NCI-H1105 (cell line): ENCODE results near the gene NLGN1.

Experiments
- DNase-seq: peaks from one replicate; lab custom pipeline; 2025; lab: John Stamatoyannopoulos, UW

Gene NLGN1

DNA sequence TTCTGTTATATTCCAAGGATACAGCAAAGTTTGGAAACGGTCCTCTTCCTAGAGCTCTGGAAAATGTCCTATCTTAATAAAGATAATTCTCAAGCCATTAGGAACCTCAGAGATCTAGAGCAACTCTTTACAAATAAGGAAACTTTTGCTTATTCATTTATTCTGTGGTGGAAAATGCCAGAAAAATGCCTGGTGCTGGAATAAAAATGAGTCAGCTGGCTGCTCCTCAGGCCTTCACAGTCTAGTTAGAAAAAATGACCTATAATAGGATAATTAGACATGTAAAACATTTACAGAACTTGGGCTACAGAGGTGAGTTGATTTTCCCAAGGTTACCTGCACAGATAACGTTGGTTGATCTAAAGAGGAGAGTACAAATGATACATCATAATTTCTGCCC lies 372.5 kb downstream of the NLGN1 start:
- DNase-seq, result no peak

- no peak for DNase-seq
Measured at GRCh38 chr3:173770796-173771573, 373.4 kb downstream of the NLGN1 start.

DNA sequence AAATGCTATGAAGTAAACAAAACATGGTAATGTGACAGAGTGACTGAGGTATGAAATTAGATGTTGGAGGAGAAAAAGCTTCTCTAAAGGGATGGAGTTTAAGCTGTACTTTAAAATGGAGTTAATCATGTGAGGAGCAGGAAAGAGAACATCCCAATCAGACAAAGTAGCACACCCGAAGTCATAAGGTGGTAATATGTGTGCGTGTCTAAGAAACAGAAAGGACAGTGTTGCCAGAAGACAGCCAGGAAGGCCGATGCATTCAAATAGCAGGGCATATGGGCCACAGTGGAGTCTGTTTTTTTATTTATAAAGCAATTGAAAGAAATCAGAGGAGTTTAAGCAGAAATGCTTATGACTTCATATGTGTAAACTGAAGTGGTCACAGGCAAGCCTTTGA lies 376.3 kb downstream of the NLGN1 start:
- no peak for DNase-seq

GRCh38 chr3:173774294-173774693 lies 376.8 kb downstream of the NLGN1 start:
- DNase-seq, result no peak

DNA sequence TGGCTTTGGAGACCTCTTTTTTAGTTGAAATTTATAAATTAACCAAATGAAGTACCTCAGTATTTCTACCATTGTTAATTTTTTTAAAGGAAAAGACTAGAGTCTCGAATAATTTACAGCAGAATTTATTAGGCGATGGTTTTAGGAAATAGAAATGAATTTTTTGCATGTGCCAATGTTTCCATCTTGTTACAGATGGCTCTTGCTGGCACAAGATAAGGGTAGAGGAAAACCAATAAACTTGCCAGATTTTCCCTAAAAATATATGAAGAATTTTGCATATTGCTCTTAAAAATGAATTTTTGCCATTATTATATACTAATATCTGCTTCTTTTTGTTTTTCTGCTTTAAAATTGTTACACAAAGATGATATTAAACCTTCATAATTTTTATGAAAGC lies 380.7 kb downstream of the NLGN1 start:
- DNase-seq, result no peak

DNA sequence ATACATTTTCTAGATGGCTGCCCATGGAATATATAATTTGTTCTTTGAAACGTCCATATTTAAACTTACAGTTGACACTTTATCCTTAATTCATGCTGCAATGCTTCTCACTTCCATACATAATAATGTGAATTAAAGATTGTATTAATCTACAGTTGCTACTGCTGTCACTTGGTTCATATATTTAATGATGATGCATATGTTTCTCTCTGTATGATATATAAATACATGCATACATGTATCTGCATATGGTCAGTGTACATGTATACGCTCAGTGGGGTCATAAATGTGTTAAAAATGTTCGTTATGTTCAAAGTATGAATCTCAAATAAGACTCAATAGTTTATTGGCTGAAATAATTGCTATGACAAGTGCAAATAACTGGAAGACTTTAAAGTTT lies 382.5 kb downstream of the NLGN1 start:
- no peak for DNase-seq

- DNase-seq, result no peak
Measured at GRCh38 chr3:173785004-173785403, 387.5 kb downstream of the NLGN1 start.

GRCh38 chr3:173789530-173790162 lies 392.1 kb downstream of the NLGN1 start:
- DNase-seq, result no peak

GRCh38 chr3:173793963-173794362 lies 396.4 kb downstream of the NLGN1 start:
- DNase-seq, result no peak

DNA sequence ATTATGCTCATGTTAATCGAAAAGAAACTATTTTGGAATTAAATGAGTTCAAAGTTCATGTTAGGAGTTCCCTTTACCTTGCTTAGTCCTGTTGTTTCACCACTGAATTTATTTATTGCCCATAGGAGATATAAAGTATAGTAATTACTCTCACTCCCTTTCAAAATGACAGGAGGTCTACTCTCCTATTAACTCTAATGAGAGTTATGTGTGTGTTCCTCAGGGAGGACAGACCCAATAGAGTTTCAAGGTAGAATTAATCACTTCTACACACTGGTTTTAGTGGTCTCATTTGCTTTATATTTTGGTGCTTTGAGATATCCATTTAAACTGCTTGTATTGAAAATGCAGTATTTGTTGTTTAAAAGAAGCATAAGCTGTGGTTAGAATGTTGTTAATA lies 398.9 kb downstream of the NLGN1 start:
- no peak for DNase-seq

DNA sequence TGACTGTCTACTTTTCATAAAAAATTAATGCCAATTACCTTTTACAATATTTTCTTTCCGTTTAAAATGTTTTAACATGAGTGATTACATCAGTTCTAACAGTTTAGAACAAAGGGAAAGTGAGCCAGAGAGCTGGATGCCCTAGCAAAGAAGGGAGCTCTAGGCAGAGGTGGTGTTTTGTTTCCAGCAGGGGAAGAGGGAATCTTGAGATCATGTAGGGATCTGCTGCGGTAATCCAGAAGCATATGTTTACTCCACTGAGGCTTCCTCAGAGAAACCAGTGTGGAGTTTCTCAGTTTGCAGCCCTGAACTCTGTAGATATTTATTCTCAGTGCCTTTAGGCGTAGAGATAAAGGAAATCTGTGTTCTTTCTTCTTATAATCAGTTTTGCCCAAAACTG lies 399.3 kb downstream of the NLGN1 start:
- DNase-seq, result no peak

DNA sequence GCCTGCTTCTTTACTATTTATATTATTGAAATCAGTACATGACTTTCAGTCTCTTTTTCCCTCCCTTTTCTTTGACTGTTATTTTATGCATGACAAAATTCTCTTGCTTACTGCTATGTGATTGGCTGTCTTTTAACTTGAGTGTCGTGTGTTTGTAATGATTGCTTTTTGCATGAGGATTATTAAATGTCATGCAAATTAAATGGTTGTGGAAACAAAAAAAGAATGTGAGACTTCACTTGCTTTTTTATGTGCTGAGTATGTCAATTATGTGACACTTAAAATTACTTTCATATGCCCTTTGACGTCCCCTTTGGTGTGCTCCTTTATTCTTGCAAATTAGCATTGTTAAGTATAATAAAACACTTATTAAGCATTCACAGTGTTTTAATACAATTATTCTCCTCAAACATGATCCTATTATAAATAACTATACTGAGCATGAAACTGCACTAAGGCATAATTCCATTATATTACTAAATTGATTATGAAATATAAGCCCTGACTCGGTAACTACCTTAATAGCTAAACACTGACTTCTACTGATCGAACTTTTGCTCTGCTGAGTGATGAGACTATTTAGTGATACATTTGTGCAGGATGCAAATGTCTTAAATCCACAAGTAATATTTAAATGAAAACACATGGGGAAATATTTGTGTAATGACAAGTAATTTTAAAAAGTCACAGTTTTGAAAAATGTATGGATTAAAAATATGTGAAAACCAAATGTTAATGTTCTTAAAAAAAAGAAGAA lies 401.7 kb downstream of the NLGN1 start:
- DNase-seq, result no peak

DNA sequence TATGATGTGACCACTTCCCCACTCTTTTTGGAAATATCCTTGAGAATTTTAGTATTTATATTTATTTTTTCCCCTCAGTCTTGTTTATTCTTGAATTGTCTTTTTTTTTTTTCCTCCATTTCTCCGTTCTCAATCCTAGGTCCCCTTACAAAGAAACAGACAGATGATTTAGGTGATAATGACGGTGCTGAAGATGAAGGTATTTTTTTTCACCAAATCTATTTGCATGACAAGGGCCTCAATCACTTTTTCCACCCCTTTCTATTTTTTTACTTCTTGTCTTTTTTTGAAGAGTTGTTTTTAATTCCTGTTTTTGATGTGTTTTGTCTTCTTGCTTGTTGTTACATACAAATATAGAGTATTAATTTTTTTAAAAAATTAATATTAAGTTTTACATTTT lies 402.6 kb downstream of the NLGN1 start:
- no peak for DNase-seq

GRCh38 chr3:173814809-173815208 lies 417.3 kb downstream of the NLGN1 start:
- DNase-seq, result no peak

DNA sequence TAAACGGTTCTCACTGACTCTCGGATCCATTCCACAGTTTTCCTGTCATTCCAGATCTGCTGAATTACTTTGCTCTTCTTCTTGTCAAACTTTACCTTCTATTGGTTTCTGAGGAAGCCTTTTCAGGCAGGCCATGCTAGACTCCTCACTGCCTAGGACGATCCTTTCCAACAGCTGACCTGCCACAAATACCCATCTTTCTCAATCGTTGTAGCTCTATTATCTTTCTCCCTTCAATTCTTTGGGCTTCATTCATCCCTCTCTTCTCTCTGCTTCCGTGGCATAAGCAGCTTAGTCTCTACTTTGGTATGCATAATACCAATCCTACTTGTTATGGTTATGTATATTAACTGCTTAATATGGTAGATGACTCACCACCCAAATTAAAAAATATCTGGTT lies 421.8 kb downstream of the NLGN1 start:
- DNase-seq, result no peak

DNA sequence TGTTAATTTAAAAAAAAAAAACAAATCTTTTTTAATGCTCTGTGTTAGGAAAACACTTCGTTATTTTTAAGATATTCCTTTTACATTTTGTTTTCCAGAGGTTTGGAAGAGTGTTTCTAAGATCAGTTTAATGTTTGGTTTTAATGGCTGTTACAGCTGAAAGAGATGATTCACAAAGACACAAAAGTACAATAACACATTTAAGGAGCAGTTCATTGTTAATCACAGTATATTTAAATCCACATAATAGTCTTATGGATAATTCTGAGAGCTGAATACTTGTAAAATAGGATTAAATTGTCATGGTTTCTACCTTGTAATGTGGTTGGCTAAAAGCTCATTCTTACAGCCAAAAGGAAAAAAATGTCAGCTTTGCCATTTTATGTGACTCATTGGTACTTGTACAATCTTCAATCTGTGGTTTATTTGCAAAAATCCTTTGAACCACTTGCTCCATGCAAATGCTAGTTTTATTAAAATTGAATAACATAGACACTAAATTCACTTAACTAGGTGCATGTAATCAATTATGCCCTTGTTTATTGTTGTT lies 426.4 kb downstream of the NLGN1 start:
- DNase-seq, result no peak

- DNase-seq, result no peak
Measured at GRCh38 chr3:173825730-173826129, 428.2 kb downstream of the NLGN1 start.

- no peak for DNase-seq
Measured at GRCh38 chr3:173826416-173826815, 428.9 kb downstream of the NLGN1 start.

DNA sequence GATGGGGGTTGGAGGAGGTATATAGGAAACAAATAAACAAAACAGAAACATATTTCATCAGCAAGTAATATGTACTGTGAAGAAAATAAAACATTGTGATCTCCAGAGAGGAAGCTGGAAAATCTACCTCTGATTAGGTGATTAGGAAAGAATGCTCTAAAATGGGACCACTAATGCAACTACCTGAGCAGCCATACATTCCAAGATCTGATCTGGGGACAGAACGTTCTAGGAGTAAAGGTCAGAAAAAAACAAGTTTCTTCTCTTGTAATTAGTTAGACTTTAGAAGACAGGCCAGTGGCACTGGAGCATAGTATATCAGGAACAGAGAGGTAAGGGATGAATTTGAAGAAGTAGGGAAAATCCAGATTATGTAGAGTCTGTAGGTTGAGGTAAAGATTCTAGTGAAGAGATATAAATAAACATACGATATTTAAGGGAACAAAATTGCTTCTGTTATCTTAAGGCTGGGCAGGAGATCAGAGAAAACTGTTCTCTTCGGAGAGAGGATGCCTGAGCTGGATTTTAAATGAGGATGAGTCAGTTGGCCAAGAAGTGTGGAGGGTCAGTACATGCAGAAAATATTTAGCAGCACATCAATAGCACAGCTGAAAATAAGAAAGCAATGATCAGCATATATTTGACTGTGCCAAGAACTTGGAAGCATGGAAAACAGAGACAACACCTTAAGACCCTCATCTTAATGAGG lies 429.5 kb downstream of the NLGN1 start:
- DNase-seq, result no peak

DNA sequence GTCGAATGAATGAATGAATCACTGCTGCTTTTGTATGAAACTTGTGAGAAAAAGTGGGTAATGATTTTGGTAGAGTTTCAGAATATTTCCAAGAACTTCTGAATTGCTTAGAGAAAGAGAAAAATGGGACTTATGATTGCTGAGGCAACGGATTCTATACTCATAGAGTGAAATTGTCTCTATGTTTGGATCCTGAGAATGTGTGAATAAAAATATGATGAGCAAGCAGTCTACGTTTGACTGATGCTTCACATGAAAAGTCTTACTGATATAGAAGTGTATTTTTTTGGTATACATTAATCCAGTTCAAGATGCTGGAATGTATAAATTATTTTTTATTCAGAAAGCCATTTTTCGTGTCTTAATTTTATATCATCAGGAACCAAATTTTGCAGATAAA lies 441.1 kb downstream of the NLGN1 start:
- DNase-seq, result no peak

DNA sequence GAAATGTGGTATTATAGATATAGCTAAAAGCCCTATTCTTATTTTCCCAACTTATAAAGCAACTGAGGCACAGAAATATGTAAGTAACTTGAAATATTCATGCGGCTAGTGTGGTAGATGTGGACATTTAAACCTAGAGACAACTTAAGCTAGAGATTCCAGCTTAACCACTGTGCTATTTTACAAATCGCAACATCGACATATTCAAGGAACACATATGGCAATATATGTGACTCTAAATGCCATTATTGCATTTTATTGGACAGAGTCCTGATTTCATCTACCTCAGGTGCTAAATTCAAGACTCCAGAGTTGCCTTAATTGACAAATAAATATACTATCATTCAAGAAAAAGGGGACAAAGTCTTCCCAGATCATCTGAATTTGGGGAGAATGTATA lies 442.3 kb downstream of the NLGN1 start:
- no peak for DNase-seq

- no peak for DNase-seq
Measured at GRCh38 chr3:173841334-173841733, 443.8 kb downstream of the NLGN1 start.
